ENCODE measurements around the gene PALS2. TPM values are rescaled to one million over a fixed set of nuclear protein-coding genes. Genes with fewer than 3 reads are reported as not detected.

The PALS2 gene
- total and polyA plus RNA-seq, 2 of the 13 experiments (the other 11 are each of a cell fraction or from before 2014, with no cell fraction given), result 3.1 to 21.9 TPM

GRCh38 chr7:24572997-24573553, at the start of gene PALS2 (continued):
- no peak for TF ChIP-seq CBX5 (CRISPR knock-in tag; IDR thresholded peaks at IDR 0.05; ENCODE audit: borderline replicate concordance)
- no peak for TF ChIP-seq SOX6 (IDR thresholded peaks at IDR 0.05)
- peak; percentile 36; the same call in 1 of the 2 replicates for TF ChIP-seq SOX6 (CRISPR knock-in tag; IDR thresholded peaks at IDR 0.05)
- no peak for TF ChIP-seq ZNF691 (CRISPR knock-in tag; IDR thresholded peaks at IDR 0.05; ENCODE audit: borderline replicate concordance, low read depth)
- 0 out of 2 replicates have a peak, but pooled peaks have one; percentile 44 for TF ChIP-seq POLR2G (IDR thresholded peaks at IDR 0.05; ENCODE audit: low read depth, low read length)
- peak; percentile 79 for TF ChIP-seq ZBTB14 (CRISPR knock-in tag; IDR thresholded peaks at IDR 0.05)
- no peak for TF ChIP-seq CENPX (CRISPR knock-in tag; IDR thresholded peaks at IDR 0.05)
- TF ChIP-seq JDP2 (CRISPR knock-in tag; IDR thresholded peaks at IDR 0.05; ENCODE audit: borderline replicate concordance), result no peak
- TF ChIP-seq ISX (CRISPR knock-in tag; conservative IDR thresholded peaks at IDR 0.05), result no peak
- 0 out of 2 replicates have a peak, but pooled peaks have one; percentile 58 for TF ChIP-seq ZNF709 (CRISPR knock-in tag; IDR thresholded peaks at IDR 0.05)
- no peak for TF ChIP-seq MYNN (CRISPR knock-in tag; IDR thresholded peaks at IDR 0.05; ENCODE audit: low read depth)
- peak; percentile 23 for TF ChIP-seq ASH2L (IDR thresholded peaks at IDR 0.05; ENCODE audit: insufficient read length, low read depth, low read length)
- no peak for TF ChIP-seq DZIP1 (CRISPR knock-in tag; IDR thresholded peaks at IDR 0.05)
